Stimulated activated CD4-positive, alpha-beta T cell treated with anti-CD3 and anti-CD28 coated beads, TNF-alpha, amount 100 ng/mL, for 4 hours (primary cell): Measurements from ENCODE around the gene RBM38.

Source experiments
- DNase-seq, 3 experiments: peaks; one replicate each; pipeline ENCODE4 v3.0.0-alpha.2; 2020; ENCODE audit warnings: low read depth in 3 of 3

The RBM38 gene

DNA sequence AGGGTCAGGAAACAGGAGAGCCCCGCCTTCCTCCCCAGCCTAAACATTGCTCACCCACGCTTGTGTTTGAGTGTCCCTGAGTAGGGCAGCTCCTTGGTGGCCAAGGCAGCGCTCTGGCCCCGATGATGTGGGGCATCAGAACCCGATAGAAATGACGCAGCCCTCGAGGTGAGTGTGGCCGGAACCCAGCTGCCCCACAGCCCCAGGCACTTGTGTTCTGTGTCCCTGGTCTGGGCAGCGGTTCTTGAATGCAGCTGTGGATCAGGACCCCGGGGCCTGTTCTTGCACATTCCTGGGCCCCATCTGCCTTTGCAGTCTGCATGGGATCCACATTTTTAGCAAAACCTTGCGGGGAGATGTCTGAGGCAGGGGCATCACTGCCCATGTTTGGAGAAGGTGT lies 12.8 kb downstream of the RBM38 start:
- no peak for DNase-seq

GRCh38 chr20:57404419-57405072 lies 13.3 kb downstream of the RBM38 start:
- no peak for DNase-seq

DNA sequence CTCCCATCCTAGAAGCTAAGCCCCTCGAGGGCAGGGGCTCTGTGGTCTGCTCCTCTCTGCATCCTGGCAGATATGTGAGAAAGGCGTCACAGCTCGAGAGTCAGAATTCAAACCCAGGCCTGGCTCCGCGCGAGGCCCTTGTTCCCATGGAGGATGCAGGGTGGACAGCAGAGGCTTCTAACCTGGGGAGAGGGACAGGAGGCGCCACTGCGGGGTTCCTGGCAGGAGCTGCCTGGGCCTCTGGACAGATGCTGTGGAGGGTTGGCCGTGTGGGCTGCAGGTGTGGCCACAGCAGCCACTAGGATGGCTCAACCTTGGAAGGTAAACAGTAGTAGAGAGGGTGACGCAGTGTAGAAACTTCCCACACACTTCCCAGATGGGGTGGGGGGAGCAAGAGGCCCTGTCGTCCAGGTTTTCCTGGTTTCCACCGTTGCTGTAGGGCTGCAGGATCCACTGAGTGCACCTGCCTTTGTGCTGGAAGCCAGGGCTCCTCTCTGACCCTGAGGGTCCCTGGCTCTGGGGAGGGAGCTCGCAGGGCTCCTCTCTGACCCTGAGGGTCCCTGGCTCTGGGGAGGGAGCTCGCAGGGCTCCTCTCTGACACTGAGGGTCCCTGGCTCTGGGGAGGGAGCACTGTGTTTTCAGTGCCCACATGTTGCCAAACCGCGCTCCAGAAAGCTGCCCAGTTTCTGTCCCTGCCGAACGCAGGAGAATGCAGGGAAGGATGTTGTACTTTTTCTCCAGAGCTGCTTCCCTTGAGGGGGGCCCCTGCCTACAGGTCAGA lies 14.2 kb downstream of the RBM38 start:
- DNase-seq = no peak

DNA sequence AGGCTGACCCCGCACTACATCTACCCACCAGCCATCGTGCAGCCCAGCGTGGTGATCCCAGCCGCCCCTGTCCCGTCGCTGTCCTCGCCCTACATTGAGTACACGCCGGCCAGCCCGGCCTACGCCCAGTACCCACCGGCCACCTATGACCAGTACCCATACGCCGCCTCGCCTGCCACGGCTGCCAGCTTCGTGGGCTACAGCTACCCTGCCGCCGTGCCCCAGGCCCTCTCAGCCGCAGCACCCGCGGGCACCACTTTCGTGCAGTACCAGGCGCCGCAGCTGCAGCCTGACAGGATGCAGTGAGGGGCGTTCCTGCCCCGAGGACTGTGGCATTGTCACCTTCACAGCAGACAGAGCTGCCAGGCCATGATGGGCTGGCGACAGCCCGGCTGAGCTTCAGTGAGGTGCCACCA lies 16.4 kb downstream of the RBM38 start:
- DNase-seq = no peak

DNA sequence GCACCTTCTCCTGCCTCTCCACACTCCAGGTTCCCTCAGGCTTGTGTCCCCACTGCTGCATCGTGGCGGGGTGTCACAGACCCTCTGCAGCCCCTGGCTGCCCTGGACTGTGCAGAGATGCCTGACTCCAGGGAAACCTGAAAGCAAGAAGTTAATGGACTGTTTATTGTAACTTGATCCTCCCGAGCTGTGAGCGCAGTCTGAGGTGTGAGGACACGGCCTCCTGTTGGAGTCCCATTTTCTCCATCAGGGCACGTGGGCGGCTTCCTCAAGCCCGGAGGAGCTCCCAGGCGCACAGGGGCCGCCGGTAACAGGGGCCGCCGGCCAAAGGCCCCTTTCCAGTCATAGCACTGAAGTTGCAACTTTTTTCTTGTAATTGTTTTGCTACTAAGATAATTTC lies 16.9 kb downstream of the RBM38 start:
- no peak for DNase-seq

DNA sequence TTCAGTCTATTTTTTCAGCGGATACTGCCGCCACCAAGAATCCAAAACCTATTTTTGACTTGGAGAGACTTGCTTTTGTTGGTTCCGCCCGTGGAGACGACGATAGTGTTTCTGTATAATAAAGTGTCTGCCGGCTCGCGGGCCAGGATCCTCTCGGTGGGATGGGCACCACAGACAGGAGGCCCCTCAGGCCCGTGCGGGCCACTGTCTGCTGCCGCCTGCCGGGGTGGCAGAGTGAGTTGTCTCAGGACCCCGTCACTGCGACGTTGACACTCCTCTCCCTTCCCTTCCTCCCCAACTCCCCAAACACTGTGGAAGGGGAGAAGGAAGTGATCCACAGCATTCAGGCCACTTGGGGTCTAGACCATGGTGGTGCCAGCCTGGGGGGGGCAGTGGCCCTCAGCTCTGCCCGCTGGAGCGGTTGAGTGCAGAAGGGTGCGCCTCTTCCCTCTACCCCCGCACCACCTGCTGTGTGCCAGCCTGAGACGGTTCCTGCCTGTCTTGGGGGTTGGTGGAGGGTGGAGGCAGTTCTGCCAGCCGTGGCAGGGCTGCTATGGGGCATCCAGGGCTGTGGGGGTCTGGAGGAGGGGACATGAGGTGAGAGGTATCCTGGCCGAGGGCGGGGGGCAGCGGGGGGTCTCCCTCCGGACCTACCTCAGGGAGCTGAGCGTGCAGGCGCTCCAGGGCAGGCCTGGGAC lies 17.5 kb downstream of the RBM38 start:
- no peak for DNase-seq

GRCh38 chr20:57409316-57409671 lies 18.1 kb downstream of the RBM38 start:
- no peak for DNase-seq

DNA sequence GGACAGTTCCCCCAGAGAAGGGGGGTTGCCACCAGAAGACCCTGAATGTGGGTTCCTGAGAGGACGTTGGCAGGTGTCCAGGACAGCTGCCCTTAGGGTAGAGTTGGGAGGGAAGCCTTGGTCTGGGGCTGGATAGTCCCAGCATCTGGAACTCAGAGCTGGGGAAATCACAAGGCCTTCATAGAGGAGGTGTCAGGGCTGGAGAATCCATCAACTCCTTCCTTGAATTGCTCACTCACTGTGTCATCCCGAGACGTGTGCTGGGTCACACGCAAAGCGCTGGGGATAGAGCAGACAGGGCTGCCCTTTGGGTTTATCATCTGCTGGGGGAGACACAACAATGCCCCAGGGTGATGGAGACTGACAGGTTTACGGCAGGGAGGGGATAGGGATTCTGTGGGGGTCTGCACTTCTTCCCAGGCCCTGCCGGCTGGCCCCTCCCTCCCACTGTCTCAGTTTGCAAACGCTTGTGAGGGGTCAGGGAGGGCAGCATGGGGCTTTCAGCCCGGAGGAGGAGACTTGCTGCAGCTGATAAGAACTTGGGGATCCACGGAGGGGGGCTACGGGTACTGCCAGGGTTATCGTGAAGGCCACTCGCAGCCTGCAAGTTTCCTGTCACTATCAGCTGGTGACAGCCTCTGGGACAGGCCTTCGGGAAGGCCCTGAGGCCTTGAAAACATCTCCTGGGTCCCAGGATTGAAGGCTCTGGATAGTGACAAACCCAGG lies 18.6 kb downstream of the RBM38 start:
- DNase-seq = no peak

DNA sequence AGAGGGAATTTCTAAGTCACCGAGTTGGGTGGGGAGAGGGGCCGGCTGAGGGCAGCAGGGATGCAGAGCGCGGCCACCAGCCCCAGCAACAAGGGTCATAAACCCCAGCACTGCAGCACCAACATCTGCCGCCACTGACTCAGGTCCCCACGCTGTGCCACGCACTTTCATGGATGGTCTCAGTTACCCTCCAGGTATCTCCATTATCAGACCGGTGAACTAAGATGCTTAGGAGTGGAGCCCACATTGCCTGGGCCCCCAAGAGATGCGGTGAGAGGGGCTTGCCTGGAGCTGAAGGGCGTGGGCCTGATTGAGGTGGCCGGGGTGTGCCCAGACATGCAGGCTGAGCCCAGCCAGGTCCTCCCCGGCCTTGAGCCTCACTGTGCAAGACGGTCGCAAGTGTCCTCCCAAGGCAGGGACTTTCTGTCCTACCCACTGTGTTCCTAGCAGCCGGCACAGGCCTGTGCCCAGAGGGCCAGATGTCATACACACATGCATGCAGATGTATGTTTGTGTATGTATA lies 19.3 kb downstream of the RBM38 start:
- no peak for DNase-seq

DNA sequence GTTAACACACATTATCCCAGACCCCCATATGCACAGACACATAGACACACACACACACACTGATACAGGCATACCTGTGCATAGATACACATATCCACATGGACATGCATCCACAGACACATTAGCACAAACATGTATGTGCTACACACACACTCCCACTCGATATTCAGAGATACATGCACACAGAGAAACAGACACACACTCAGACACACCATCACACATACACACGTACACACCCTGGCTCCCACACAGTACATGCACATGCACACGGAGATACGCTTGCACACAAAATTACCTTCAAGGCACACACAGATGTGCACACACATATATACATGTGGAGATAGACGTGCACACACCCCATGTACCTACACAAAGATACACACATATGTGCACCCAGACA lies 19.7 kb downstream of the RBM38 start:
- no peak for DNase-seq

DNA sequence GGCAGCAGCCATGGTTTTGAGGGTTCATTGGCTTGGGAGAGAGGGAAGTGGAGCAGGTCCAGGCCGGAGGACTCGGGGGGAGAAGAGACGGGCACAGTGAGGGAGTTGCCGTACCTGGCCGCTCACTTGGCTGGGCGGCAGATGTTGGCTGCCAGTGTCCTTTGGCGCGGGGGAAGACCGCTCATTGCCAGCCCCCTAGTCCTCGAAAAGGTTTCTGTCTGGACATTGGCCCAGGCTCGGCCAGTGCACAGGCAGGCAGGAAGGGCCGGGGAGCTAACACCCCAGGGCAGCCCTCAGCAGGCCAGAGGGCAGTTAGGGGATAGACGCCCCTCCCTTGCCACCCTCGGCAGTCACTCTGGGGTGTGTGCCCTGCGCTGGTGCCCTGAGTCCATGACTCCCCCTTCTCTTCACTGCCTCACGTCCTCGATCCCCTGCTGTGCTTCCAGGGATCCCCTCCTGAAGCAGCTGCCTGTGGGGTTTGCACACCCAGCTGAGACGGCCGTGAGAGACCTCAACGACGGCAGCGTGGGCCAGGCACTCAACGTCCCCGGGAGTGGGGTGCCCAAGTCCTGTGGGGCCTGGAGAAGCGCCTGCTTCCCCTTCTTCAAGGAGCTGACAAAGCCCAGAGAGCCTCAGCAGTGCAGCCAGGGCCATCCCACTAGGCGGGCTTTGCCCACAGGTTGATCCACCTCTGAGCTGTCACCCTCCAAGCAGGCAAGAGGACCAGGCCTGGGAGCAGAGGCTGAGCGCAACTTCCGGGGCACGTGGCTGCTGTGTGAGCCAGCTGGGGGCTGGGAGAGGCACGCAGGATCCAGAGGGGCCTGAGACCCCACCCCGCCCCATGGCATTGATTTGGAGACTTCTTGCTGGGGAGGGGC lies 20.4 kb downstream of the RBM38 start:
- DNase-seq = no peak

DNA sequence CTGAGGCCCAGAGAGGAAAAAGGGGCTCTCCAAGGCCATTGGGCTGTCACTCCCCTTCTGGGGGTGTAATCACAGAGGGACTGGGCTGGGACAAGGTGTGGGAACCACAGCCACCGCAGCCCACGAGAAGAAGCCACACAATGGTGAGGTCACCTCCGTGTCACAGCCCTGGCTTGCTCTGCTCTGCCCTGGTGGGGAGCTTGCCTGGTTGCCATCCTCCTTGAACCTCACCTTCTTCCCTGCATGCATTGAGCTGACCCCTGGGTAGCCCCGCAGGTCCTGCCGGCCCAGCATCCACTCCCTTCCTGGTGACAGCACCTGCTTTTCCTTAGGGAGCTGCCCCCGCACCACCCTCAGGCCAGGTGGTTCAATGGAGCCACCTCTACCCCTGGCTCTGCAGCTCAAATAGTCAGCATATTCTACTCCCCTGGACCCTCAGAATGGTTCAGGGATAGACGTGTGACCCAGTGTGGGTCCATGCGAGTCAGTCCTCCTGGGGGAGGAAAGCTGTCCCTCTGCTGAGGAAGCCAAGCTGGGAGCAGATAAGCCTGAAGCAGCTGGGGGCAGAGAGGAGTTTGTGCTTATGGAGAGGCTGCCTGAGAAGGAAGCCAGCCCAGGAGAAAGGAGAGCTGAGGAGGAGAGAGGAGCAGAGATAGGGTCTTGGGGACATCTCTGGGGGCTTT lies 21.3 kb downstream of the RBM38 start:
- no peak for DNase-seq

DNA sequence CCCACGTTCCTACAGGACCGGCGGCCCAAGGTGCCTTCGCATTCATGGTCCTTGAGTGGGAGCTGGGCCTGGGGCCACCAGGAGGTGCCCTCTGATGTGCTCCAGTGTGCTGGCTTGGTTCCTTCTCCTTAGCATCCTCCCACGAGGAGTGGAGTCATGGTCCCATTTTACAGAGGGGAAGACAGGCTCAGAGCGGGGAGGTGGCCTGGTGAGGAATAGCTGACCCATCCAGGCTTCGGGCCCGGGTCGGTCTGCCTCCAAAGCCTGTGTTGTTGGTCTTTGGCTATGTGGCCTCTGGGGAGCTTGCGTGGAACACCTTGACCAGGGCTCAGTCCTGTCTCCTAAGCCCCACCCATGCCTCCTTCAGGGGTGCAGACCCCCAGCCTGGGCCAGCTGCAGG lies 22.8 kb downstream of the RBM38 start:
- no peak for DNase-seq

DNA sequence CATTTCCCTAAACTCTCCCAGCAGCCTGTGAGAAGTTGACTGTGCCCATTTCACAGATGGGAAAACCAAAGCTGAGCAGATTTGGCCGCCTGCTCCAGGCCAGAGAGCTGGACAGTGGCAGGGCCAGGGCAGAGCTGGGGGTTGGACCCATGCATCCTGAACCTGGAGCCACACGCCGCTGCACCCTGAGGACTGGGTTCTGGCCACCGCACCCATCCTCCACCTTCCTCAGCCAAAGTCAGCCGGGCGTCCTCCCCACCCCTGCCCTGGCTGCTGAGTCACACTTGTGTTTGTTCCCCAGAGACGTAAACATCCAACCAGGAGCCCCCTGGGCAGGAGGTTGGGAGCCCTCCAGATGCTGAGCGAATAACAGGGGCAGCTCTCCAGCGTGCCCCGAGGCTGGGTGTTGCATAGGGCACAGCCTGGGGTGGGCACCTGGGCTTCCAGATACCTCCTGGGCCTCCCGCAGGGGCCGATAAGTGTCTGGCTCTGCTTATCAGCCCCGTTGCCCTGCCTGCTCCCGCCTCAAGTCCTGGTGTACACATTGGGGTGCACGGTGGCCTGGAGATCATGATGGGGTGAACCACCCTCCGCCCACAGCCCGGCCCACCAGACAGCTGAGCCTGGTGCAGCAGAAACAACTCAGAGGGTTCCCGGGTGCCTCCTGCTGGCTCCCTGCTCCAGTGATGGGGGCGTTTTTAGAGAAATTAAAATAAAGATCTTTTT lies 23.8 kb downstream of the RBM38 start:
- DNase-seq = no peak

DNA sequence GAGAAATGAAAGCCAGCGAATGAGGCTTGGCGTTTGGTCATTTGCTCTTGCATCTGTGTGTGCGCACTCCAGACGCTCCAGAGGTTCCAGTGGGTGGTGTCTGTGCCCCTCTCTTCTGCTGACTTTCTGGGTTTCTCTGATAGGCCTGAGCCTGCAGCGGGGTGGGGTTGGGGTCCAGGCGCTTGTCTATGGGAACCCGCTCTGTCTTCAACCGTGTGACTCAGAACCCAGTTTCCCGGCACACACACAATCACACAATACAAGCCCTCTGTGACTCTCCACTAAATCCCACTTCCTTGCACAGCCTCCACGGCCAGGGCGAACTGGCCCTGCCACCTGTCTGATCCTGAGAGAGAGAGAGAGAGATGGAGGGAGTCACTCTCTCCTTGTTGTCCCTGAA lies 24.6 kb downstream of the RBM38 start:
- no peak for DNase-seq

- DNase-seq = no peak
Observed at GRCh38 chr20:57416296-57417022, 25.3 kb downstream of the RBM38 start.

- no peak for DNase-seq
Observed at GRCh38 chr20:57417051-57417689, 26.0 kb downstream of the RBM38 start.
